SW480 (cell line): Measurements from ENCODE around the gene CABLES2.
"Not testable (repeated sequence)": the region's sequence is repeated elsewhere in the genome, so short reads cannot be mapped to it uniquely, and the experiment has no call there.

Source experiments
- DNase-seq: peaks from one replicate; pipeline ENCODE4 v3.0.0-alpha.2; 2016; ENCODE audit warnings: low spot score

Gene CABLES2

DNA sequence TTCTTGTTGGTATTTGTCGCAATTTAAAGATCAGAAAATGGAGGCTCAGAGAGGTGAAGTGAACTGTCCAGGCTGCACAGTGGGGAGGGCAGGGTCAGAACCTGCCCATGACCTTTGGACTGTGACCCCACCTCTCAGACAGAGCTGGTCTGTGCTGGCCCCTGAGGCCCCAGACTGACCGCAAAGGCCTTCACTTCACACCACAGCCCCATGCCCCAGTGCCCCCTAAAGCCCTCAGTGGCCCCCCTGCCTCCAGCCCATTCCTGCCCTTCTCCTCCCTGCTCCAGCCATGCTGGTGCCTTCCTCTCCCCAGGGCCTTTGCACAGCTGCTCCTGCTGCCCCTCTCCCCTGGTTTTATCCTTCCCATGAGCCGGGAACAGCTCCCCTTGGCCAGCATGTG, 29.6 kb upstream of the CABLES2 start:
- no peak for DNase-seq

DNA sequence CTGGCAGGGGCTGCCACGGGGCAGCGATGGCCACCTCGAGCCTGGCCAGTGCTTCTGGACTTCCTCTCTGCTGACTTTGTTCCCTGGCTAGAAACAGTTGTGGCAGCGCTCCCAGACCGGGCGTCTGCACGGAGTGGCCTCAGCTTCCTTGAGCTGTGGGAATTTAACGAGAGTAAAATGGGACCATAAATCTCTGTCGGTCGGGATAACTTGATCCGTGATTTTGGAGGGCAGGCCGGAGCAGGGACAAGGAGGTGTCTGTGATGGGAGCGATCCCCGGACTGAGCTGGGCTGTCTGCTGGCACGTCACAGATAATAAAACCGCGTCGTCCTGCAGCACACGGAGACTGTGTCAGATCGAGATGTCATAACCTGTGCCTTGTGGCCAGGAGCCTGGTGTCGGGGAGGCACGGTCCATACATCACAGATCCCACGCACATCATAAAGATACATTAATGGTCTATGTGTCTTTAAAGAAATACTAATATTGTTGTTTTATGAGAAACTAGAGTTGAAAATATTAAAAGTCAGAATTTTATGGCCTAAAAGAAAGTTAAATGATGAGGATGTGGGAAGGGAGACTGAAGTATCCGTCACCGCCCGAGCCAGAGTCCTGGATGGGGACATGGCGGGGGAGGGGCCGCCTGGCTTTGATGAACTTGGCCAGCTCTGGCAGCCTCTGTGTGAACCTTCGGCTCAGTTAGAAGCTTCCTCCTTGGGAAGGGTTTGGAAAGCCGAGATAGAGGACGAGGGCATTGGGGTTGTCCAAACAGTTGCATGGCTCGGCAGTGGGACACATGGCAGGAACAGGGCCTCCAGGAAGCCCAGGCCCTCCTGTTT, 26.8 kb upstream of the CABLES2 start:
- no peak for DNase-seq

DNA sequence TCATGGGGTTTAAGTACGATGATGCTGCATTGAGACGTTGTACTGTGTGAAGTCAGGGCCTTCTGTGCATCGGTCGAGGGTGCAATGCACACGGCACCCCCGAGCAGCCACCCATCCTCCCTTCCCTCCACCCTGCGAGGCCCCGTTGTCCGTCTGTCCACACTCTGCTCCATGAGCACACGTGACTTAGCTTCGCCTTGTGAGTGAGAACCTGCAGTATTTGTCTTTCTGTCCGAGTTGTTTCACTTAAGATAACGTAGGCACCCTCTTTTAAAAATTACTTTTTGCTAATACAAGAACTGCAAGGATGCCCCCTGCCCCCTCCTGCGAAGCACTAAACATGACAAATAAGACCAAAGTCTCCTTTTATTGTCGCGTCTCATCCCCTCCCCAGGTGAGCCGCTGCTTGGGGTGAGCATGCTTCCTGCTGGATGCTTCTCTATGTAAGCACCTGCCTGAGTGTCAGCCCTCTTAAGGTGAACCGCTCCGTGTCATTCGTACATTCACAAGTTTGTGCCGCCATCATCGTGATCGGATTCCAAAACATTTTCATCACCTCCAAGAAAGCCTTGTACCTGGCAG, 23.9 kb upstream of the CABLES2 start:
- no peak for DNase-seq

DNA sequence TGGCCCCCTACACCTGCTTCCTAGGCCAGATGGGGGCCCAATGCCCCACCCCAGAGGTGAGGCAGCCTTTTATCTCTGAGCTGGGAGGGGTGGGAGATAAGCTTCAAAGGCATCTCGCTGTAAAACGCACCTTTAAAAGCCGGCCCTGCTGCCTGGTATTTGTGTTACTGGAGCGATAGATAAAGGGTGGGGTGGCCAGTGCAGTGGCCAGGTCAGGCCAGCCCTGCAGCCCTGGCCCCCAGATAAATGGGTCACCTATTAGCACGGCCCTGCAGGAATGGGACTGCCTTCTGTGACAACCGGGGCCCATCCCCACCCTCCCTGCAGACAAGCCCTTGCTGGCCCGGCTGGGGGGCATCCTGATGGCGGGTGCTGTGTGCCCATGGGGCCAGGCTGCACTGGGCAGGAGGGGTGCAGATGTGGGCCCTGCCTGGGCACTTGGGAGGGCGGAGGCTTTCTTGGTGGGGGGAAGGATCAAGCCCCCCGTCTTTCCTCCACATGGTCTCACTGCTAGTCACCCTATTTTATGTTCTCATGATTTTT, 23.3 kb upstream of the CABLES2 start:
- DNase-seq = peak; percentile 48

DNA sequence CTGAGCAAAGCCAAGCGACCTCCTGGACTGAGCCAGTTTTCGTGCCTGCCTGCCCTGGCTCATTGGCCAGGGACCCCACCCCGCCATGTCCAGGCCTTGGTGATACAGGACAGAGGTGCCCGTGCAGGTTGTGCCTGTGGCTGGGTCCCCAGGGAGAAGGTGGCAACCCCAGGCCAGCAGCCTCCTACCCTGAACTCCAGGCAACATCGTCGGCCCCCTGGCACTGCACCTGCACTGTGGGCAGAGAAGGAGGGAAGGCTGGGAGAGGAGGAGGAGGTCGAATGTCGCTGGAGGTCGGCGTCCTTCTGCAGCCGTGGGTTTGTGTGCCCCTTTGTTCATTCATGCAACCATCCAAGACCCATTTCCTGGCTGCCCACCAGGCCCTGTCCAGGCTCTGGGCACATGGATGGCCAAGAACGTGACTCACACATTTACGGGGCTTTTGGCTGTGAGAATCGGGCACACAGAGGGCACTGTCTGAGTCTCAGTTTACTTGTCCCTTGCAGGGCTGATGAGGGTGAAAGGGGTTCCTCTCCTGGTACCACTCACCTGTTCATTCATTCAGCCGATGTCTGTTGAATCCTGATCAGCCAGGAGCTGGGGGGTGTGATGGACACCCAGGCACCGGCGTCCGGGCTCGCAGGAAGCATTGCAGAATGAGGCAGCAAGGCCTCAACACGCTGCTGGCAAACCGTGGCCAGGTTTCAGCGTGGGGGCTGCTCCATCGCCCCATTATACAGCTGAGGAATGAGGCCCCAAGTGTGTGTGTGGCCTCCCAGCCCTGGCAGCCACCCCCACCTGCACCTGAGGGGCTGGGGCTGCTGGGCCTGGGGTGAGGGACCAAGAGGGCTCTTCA, 22.6 kb upstream of the CABLES2 start:
- DNase-seq = no peak

DNA sequence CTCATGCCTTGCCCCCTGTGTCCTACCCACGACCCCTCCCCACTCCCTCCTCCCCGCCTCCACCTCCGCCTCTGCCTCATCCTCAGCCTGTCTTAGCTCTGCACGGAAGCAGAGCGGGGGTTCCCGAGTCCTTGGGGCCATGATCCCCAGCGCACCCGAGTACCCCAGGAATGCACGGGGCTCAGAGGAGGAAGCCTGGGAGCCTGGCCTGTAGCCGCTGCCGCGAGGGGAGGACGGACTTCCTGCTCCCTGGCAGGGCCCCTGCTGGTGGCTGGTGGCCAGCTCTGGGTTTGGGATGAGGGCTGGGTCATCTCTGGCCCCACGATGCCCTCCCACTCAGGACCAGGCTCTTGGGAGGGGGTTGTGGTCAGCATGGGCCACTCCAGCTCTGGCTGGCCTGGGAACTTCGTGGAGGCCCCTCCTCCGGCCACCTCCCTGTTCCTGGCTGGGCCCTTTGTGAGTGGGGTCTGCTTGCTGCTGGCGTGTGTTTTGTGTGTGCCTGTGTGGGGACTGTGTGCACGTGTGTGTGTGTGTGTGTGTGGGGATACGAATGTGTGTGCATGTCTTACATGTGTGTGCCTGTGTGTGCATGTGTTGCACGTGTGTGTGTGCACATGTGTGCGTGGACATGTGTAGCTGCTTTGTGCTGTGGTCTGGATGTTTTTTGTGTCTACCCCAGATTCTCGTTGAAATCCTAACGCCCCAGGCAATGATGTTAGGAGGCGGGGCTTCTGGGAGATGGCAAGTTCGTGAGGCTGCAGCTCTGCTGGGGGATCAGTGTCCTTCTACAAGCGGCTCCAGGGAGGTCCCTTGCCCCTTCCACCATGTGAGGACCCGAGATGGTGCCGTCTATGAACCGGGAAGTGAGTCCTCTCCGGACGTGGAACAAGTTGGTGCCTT, 21.6 kb upstream of the CABLES2 start:
- no peak for DNase-seq

DNA sequence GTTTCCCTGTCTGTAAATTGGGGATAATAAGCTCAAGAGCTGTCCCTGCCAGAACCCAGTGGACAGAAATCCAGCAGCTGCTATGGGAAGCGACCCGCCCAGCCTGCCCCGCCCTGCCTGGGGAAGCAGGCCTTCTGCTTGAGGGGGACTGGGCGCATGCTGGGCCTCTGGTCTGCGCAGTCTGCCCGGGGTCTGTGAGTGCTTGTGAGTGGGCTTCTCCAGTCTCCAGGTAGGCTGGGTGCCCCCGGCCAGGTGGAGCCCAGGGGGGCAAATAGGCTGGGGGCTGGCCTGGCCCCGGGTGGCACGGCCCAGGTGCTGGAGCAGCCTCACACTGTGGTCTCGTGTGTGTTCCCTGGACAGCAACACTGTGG, 20.9 kb upstream of the CABLES2 start:
- no peak for DNase-seq

GRCh38 chr20:62427172-62428001, 20.3 kb upstream of the CABLES2 start, which contains the start of gene RBBP8NL:
Gene RBBP8NL, minus strand, starts transcription at chr20:62427539. Its CDS starts 7,892 bp downstream, at chr20:62419647.
- peak; percentile 33 for DNase-seq

DNA sequence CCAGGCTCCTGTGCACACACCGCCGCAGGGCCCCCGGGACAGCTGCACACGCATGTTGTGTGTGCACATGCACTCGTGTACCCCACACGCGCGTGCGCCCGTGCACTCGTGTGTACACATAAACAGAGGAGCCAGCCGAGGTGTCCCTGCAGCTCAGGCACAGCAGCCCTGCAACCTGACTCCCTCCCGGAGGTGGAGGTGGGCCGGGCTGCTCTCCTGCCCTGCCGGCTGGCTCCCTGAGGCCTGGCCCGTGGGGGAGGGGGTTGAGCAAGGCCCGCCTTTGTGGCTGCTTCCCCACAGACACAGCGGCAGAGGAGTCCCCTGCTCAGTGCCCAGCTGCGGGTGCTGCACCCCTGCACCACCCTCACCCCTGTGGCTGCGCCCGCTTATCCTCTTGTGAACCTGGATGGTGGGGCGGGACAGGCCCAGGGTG, 19.6 kb upstream of the CABLES2 start:
- DNase-seq = peak; percentile 75

- DNase-seq = not testable (repeated sequence)
Observed at GRCh38 chr20:62426059-62426348, 18.9 kb upstream of the CABLES2 start.

DNA sequence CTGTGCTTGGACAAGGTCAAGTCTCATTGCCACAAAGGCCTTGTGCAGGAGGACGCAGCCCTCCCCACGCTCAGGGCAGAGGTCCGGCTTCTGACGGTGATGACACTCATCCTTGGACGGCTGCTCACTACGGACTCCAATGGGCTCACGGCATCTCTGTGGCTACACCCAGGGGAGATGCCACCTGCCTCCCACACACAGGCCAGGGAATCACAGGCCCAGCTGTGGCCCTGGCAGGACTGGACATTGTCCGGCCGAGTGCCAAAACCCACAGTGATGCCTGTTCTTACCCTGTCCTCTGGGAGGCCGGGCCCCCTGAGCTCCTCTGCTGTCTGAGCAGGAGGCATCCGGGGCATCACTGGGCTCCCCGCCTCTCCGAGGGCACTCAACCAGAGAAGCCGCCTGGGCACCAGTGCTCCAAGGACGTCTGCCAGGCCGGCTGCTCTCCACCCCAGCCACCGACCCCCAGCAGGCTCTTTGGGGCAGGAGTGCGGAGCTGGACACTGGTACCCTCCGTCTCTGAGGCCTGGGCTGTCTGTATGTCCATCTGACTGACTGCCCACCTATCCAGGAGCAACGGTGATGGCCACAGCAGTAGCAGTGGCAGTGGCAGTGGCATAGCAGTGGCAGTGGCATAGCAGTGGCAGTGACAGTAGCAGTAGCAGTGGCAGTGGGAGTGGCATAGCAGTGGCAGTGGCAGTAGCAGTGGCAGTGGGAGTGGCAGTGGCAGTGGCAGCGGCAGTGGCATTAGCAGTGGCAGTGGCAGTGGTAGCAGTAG, 18.4 kb upstream of the CABLES2 start:
- no peak for DNase-seq

- DNase-seq = no peak
Observed at GRCh38 chr20:62424249-62425107, 17.4 kb upstream of the CABLES2 start.

GRCh38 chr20:62423326-62423706, 16.2 kb upstream of the CABLES2 start:
- no peak for DNase-seq

GRCh38 chr20:62422636-62423325, 15.7 kb upstream of the CABLES2 start:
- DNase-seq = no peak

DNA sequence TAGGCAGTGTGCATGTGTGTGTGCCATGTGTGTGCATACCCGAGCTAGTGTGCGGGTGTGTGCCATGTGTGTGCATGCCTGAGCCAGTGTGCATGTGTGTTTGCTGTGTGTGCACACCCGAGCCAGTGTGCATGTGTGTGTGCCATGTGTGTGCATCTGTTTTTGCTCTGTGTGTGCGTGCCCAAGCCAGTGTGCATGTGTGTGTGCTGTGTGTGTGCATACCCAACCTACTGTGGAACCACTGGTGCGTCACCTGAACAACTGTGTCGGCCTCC, 14.6 kb upstream of the CABLES2 start:
- no peak for DNase-seq

- no peak for DNase-seq
Observed at GRCh38 chr20:62420846-62421715, 14.0 kb upstream of the CABLES2 start.

- no peak for DNase-seq
Observed at GRCh38 chr20:62419759-62420158, 12.7 kb upstream of the CABLES2 start.
